ENCODE measurements around the gene TMEM120B.

DNA sequence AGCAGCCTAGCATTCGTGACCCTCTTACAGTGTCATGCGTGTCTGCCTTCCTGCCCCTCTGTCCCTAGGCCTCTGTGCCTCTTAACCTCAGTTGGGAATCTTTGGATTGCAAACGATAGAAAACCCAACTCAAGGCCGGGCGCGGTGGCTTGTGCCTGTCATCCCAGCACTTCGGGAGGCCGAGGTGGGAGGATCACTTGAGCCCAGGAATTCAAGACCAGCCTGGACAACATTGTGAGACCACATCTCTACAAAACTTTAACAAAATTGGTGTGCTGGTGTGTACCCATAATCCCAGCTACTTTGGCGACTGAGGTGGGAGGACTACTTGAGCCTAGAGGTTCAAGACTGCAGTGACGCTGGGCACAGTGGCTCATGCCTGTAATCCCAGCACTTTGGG, 36.7 kb downstream of the TMEM120B start:
- TF ChIP-seq POLR2AphosphoS5 (IDR thresholded peaks at IDR 0.05) (no peak), POLR2A (IDR thresholded peaks at IDR 0.05) (no peak)
- TF ChIP-seq, protein P1, sequence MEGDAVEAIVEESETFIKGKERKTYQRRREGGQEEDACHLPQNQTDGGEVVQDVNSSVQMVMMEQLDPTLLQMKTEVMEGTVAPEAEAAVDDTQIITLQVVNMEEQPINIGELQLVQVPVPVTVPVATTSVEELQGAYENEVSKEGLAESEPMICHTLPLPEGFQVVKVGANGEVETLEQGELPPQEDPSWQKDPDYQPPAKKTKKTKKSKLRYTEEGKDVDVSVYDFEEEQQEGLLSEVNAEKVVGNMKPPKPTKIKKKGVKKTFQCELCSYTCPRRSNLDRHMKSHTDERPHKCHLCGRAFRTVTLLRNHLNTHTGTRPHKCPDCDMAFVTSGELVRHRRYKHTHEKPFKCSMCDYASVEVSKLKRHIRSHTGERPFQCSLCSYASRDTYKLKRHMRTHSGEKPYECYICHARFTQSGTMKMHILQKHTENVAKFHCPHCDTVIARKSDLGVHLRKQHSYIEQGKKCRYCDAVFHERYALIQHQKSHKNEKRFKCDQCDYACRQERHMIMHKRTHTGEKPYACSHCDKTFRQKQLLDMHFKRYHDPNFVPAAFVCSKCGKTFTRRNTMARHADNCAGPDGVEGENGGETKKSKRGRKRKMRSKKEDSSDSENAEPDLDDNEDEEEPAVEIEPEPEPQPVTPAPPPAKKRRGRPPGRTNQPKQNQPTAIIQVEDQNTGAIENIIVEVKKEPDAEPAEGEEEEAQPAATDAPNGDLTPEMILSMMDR (IDR thresholded peaks at IDR 0.05): no peak

Data from breast epithelium (tissue), 3 donors.